Body of pancreas (tissue), 4 donors: ENCODE data around the gene SLC25A4.

Source experiments
- CTCF ChIP-seq, 7 experiments: fragments of 450-650 bp in 4 of 7; fragments of 200-600 bp in 3 of 7; sonication (generic) in 3 of 7; IDR thresholded peaks; one replicate each; pipeline ENCODE4 v1.5.1; 2016 to 2019; ENCODE audit warnings: antibody characterized with exemption in 7 of 7
- POLR2A ChIP-seq, 3 donors: fragments of 450-650 bp; IDR thresholded peaks; one replicate each; pipeline ENCODE4 v1.6.1; 2016; ENCODE audit warnings: antibody characterized with exemption in 3 of 3, mild to moderate bottlenecking in 2 of 3

- TF ChIP-seq CTCF (IDR thresholded peaks at IDR 0.05) (no peak), POLR2A (IDR thresholded peaks at IDR 0.05) (no peak)
Measured at GRCh38 chr4:185119927-185120630, 23.0 kb upstream of the SLC25A4 start.
